Motor neuron (in vitro differentiated cells): ENCODE data around the gene AADACL4. TPM values are rescaled to one million over a fixed set of nuclear protein-coding genes. Genes with fewer than 3 reads are reported as not detected.
"Not testable (repeated sequence)": the region's sequence is repeated elsewhere in the genome, so short reads cannot be mapped to it uniquely, and the experiment has no call there.

Source experiments
- ATAC-seq, 8 experiments: fragments of 200-7000 bp; cut with Tn5 transposase; replicated peaks in 6 of 8; 2 replicates each; pipeline ENCODE4 v1.8.0; 2021; ENCODE audit warnings: mild to moderate bottlenecking in 8 of 8, moderate library complexity in 8 of 8
- H3K27ac ChIP-seq, 2 donors: fragments of 250-450 bp; sonication (Bioruptor Pico); 2 replicates each; pipeline ENCODE4 v1.9.0; 2021; ENCODE audit warnings: antibody characterized with exemption in 2 of 2, mild to moderate bottlenecking in 2 of 2, moderate library complexity in 1 of 2
- H3K4me1 ChIP-seq, 2 donors: fragments of 250-450 bp; sonication (Bioruptor Pico); replicated peaks in 1 of 2; 2 replicates each; pipeline ENCODE4 v1.6.1; 2021; ENCODE audit warnings: antibody characterized with exemption in 2 of 2, mild to moderate bottlenecking in 2 of 2, moderate library complexity in 1 of 2
- H3K4me3 ChIP-seq, 5 donors: fragments of 250-450 bp; sonication (Bioruptor Pico); 2 replicates each; pipeline ENCODE4 v1.9.0; 2021; ENCODE audit warnings: antibody characterized with exemption in 5 of 5, mild to moderate bottlenecking in 5 of 5, moderate library complexity in 4 of 5
- WGBS, 10 experiments: fragments of 450-650 bp; shearing (Covaris generic); methylation state at CpG; one replicate each; pipeline ENCODE4 v1.0.0; 2022; 5-methylcytosine and 5-hydroxymethylcytosine counted together
- in situ Hi-C, 9 experiments: fragments of 400-800 bp; cut with MboI; loops; one replicate each; pipeline ENCODE4 v1.15.0; 2021; ENCODE audit warnings: low sequenced_read_pairs in 9 of 9, low pct_unique_long_range_greater_than_20kb in 2 of 9; ENCODE audit not compliant: unreplicated experiment in 9 of 9
- total RNA-seq, 8 experiments: library from RNA; unstranded; fragments of 300-600 nt; gene quantifications; 2 replicates each; pipeline versions ENCODE4 v1.2.3 to v1.2.4, GENCODE V29; 2022

AADACL4 gene
- total RNA-seq, 8 experiments from 2014 or later, result 0.21 to 0.49 (median 0.31) TPM; not detected in 4

DNA sequence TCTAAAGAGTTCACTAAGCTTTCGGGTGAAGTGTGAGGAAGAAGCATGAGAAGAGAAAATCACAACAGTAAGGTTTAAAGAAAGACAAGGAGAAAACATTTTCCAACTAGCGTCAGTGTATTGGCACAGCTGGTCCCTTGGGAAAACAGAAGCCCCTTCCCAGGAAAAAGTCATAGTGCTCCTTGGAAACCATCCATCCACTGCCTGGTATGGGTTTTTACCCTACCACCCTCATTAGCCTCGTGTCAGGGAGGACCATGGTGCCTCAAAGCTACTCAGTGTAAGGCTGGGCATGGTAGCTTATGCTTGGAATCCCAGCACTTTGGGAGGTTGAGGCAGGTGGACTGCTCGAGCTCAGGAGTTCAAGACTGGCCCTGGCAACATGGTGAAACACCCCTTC is 12.7 kb downstream of the AADACL4 start:
- H3K4me3 ChIP-seq, result no peak overlapping the region
- no peak for ATAC-seq
- H3K27ac ChIP-seq, result no peak overlapping the region
- 60 to 100% (median 71%) methylated on average over 1 to 4 of the region's 4 CpGs; no CpG with 5 or more reads in 4 of the 10 experiments for WGBS, 10 experiments
- in situ Hi-C loops, result no loop called here
- no peaks in the 10 kb centered on the region for H3K4me1 ChIP-seq

DNA sequence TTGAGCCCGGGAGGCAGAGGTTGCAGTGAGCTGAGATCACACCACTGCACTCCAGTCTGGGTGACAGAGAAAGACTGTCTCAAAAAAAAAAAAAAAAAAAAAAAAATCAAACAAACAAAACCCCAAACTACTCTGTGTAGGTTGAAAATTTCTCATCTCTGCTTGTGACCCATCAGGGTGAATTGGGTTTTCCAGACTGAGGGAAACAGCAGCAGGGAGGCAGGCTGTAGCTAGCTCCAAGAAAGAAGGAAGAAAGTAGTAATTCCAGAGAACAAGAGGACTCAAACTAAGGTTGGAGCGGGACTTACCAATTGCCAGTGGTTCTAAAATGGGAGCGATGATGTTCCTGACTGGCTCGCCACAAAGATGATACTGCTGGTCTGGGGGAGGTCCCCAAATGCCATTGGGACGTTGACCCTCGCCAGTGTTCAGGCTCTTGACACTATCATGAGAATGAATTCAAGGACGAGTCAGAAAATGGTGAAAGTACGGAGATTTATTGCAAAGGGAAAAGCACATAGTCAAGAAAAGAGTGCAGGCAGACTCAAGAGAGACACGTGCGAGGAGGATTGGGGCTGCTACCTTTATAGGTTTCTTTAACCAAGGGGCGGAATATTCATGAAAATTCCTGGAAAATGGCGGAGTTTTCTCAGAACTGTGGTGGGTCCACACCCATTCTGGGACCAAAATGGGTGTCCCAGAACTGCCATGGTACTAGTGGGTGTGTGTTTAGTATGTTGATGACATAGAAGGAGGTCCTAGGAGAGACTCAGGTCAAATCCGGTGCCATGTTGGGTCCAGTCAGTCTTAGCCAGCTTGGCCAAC is 13.4 kb downstream of the AADACL4 start:
- in situ Hi-C loops, result no loop called here
- Histone ChIP-seq H3K4me1 (no peaks in the 10 kb centered on the region), H3K4me3 (no peak overlapping the region), H3K27ac (no peak overlapping the region)
- 81 to 100% (median 95%) methylated on average over 2 to 12 of the region's 13 CpGs for WGBS, 10 experiments
- ATAC-seq, result peak in 3 of 8 experiments; percentile 61 to 90 (median 89)

DNA sequence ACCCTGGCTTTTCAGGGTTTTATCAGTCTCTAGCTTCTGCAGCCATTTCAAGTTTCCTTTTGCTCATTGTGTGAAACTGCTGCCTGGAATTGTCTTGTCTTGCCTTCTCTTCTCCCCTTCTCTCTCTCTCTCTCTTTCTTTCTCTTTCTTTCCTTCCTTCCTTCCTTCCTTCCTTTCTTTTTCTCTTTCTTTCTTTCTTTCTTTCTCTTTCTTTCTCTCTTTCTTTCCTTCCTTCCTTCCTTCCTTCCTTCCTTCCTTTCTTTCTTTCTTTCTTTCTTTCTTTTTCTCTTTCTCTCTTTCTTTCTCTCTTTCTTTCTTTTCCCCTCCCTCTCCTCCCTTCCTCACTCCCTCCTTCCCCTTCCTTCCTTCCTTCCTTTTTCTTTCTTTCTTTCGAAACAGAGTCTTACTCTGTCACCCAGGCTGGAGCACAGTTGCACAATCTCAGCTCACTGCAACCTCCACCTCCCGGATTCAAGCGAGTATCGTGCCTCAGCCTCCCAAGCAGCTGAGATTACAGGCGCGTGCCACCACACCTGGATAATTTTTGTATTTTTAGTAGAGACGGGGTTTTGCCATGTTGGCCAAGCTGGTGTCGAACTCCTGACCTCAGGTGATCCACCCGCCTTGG is 14.1 kb downstream of the AADACL4 start:
- ATAC-seq, H3K4me1 ChIP-seq, H3K4me3 ChIP-seq, in situ Hi-C loops, H3K27ac ChIP-seq: not testable (repeated sequence)
- WGBS, 10 experiments, result 50 to 100% (median 95%) methylated on average over 1 to 9 of the region's 9 CpGs; no CpG with 5 or more reads in 1 of the 10 experiments

DNA sequence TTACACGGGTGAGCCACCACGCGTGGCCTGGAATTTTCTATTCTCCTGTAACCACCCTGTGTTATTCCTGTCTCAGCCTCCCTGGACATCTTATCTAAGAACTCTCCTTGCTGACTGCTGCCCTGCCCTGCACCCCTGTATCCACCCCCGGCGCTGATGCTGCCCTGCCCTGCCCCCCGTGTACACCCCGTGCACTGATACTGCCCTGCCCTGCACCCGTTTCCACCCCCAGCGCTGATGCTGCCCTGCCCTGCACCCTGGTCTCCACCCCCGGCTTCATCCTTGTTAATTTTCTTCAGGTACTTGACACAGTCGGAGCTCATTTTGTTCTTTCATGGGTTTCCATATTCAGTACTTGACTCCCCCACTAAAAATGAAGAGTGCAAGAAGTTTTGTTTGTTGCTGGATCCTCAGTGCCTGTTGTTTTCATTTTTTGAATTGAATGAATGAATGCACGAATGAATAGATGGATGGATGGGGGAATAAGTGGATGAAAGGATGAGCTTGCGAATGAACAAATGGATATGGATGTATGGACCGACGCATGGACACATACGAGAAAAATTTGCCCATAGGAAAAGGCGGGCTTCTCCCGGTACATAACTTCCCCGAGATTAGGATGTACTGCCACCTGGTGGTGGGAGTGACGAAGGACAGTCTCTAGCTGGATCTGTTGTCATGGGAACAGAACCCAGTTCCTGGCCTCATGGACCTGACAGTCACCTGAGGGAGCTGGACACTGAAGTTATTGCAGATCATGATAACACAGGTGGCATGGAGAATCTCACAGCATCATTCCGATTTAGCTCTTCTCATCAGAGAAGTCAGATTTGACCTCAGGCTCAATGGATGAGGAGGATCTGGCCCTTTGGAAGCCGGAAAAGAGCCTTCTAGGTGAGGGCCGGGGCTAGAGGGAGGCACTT is 14.9 kb downstream of the AADACL4 start:
- in situ Hi-C loops, result no loop called here
- H3K27ac ChIP-seq, result no peak overlapping the region
- H3K4me3 ChIP-seq, result no peak overlapping the region
- ATAC-seq, result peak in 6 of 8 experiments; percentile 40 to 94 (median 60)
- H3K4me1 ChIP-seq, result no peaks in the 10 kb centered on the region
- WGBS, 10 experiments, result 0 to 71% (median 28%) methylated on average over 1 to 15 of the region's 23 CpGs; no CpG with 5 or more reads in 1 of the 10 experiments

DNA sequence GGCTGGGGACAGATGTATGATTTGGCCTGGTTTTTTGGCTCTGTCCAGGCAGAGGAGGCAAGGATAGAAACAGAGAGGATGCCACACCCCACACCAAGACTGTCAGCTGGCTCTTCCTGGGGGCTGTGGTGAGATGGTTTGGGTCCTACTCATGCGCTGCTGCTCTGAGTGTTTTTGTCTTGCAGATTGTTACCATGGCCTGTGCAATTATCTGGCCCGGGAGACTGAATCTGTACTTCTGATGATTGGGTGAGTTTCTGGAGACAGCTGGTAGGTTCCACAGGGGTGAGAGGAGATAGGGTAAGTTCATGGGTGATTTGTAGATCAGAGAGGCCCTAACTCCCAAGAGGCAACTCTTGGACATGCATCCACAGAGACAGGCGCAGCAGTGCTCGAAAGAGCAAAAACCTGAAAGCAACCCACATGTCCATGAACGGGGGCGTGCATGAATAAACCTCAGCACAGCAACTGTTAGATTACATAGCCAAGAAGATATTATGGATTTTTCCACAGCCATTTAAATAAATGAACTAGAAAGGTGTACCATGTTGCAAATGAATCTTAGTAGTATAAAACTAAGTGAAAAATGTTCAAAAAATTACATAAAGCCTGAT is 17.8 kb downstream of the AADACL4 start:
- ATAC-seq, result no peak
- in situ Hi-C loops, result no loop called here
- H3K27ac ChIP-seq, result no peak overlapping the region
- 29 to 100% (median 71%) methylated on average over 2 to 6 of the region's 6 CpGs; no CpG with 5 or more reads in 1 of the 10 experiments for WGBS, 10 experiments
- no peak overlapping the region for H3K4me3 ChIP-seq
- no peaks in the 10 kb centered on the region for H3K4me1 ChIP-seq

DNA sequence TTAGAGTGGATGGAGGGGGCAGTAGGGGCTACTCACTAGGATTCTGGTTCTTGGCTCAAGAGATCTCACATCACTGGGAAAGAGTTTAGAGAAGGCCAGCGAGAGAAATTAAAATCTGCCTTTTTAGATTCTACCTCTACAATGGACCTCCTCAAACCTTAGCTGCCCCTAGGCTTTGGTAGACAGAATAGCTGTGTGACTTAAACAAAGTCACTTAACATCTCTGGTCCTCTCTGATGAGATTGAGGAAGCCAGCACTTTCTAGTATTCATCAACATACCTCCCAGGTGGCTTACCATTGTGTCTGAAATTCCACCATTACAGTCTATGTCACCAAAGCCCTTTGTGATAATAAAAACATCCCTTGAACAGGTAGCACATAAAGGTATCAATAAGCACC is 18.7 kb downstream of the AADACL4 start:
- ATAC-seq, result no peak
- Histone ChIP-seq H3K27ac (no peak overlapping the region), H3K4me3 (no peak overlapping the region), H3K4me1 (no peaks in the 10 kb centered on the region)
- 0 to 90% (median 78%) methylated on average over 1 of the region's 1 CpG; no CpG with 5 or more reads in 3 of the 10 experiments for WGBS, 10 experiments
- in situ Hi-C loops, result no loop called here

DNA sequence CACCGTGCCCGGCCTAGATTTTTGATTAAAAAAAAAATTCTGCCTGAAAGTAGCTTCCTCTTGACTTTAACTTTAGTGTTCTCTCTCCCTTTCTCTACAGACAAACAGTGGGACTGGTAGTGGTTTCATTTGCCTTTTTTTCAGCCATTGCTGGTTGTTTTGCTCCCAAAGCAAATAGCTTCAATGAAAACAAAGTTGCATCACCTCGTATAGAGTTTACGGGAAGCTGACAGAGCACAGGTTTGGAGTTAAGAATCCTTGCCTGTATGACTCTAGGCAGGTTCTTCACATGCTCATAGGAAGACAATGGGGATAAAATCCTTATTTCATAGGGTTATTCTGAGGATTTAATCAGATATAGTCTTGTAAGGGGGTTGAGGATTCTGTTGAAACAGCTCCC is 21.6 kb downstream of the AADACL4 start:
- in situ Hi-C loops, result no loop called here
- WGBS, 10 experiments, result 72 to 100% (median 93%) methylated on average over 1 to 4 of the region's 4 CpGs; no CpG with 5 or more reads in 2 of the 10 experiments
- Histone ChIP-seq H3K4me1 (no peaks in the 10 kb centered on the region), H3K4me3 (no peak overlapping the region), H3K27ac (no peak overlapping the region)
- ATAC-seq, result no peak

DNA sequence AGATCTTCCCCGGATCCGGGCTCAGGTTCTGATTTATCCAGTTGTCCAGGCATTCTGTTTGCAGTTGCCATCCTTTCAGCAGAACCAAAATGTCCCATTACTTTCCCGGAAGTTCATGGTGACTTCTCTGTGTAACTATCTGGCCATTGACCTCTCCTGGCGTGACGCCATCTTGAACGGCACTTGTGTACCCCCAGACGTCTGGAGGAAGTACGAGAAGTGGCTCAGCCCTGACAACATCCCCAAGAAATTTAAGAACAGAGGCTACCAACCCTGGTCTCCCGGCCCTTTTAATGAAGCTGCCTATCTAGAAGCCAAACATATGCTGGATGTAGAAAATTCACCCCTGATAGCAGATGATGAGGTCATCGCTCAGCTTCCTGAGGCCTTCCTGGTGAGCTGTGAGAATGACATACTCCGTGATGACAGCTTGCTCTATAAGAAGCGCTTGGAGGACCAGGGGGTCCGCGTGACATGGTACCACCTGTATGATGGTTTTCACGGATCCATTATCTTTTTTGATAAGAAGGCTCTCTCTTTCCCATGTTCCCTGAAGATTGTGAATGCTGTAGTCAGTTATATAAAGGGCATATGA is 22.4 kb downstream of the AADACL4 start:
- Histone ChIP-seq H3K4me1 (no peaks in the 10 kb centered on the region), H3K27ac (no peak overlapping the region), H3K4me3 (no peak overlapping the region)
- ATAC-seq, result peak in 3 of 8 experiments; percentile 23 to 53 (median 51)
- in situ Hi-C loops, result no loop called here
- WGBS, 10 experiments, result 70 to 98% (median 85%) methylated on average over 3 to 14 of the region's 15 CpGs; no CpG with 5 or more reads in 1 of the 10 experiments

DNA sequence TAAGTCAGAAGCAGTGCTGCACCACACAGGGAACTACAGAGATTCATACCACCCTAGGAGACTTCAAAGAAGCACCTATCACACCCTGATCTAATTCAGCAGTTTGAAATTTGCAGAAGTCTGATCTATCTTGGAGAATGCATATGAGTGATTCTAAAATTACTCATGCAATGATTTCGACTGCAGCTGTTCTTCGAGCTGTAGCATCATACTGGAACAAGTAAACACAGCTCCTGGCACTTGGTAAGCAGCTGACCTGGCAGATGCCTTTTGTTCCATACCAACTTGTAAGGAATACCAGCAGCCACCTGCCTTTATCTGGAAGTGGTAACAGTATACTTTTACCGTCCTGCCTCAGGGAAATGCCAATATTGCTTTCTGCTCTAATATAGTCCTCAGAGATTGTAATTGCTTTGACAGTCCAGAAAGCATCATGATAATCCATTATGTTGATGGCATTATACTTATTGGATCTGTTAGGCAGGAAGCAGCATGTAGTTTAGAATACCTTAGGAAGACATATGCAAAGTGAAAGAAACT is 25.7 kb downstream of the AADACL4 start:
- WGBS, 10 experiments, result 17 to 80% (median 68%) methylated on average over 1 to 3 of the region's 3 CpGs; no CpG with 5 or more reads in 2 of the 10 experiments
- H3K4me1 ChIP-seq, result no peaks in the 10 kb centered on the region
- no peak overlapping the region for H3K27ac ChIP-seq
- in situ Hi-C loops, result no loop called here
- ATAC-seq, result peak in 3 of 8 experiments; percentile 50 to 87 (median 79)
- no peak overlapping the region for H3K4me3 ChIP-seq

DNA sequence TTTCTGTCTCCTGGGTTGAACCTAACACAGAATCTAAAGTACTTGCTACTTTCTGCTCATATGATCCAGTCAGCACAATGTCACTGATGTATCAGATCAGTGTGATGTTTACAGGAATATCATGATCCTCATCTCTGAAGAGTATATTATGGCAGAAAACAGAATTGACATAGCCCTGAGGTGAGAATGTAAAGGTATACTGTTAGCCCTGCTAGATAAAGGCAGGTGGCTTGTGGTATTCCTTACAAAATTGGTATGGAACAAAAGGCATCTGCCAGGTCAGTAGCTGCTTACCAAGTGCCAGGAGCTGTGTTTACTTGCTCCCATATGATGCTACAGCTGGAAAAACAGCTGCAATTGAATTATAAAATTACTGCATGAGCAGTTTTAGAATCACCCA is 30.5 kb downstream of the AADACL4 start:
- no peaks in the 10 kb centered on the region for H3K4me1 ChIP-seq
- in situ Hi-C loops, result no loop called here
- ATAC-seq, result no peak

DNA sequence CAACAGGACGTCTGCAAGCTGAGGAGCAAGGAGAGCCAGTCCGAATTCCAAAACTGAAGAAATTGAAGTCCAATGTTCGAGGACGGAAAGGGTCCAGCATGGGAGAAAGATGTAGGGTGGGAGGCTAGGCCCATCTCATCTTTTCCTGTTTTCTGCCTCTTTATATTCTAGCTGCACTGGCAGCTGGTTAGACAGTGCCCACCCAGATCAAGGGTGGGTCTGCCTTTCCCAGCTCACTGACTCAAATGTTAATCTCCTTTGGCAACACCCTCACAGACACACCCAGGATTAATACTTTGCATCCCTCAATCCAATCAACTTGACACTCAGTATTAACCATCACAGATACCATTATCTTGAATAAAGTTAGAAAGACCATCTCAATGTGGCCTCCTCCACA is 32.2 kb downstream of the AADACL4 start:
- 13 to 88% (median 50%) methylated on average over 1 to 4 of the region's 4 CpGs; no CpG with 5 or more reads in 2 of the 10 experiments for WGBS, 10 experiments
- in situ Hi-C loops, result not testable (repeated sequence)

More for the DNA sequence above, 30.5 kb downstream of the AADACL4 start:
- no peak overlapping the region for H3K27ac ChIP-seq
- no peak overlapping the region for H3K4me3 ChIP-seq

DNA sequence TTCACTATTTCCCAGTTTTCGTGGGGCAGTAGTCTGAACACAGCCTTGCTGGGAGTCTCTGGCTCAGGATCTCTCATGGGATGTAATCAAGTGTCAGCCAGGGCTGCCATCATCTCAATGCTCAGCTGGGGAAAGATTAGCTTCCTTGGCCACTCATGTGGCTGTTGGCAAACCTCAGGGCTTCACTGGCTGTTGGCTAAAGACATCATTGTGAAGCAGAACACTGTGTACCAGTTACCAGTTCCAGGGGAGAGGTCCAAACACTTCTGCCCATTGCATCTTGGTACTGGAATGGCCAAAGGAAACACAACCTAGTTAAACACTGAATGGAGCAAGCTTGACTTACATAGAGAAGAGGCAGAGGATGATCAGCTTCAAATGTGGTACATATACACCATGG is 33.7 kb downstream of the AADACL4 start:
- in situ Hi-C loops, result no loop called here
- ATAC-seq, result no peak
- no peak overlapping the region for H3K27ac ChIP-seq
- WGBS, 10 experiments, result 0 to 33% (median 17%) methylated on average over 1 of the region's 1 CpG; no CpG with 5 or more reads in 7 of the 10 experiments
- no peaks in the 10 kb centered on the region for H3K4me1 ChIP-seq
- no peak overlapping the region for H3K4me3 ChIP-seq

More for the DNA sequence above, 32.2 kb downstream of the AADACL4 start:
- H3K4me1 ChIP-seq, H3K27ac ChIP-seq, H3K4me3 ChIP-seq: not testable (repeated sequence)
- ATAC-seq, result peak in 3 of 8 experiments; percentile 45 to 84 (median 62)
